K562 treated with DMSO at 1 percent for 48 hours (cell line): ENCODE data around the gene PRPS1L1. TPM values are rescaled to one million over a fixed set of nuclear protein-coding genes. Genes with fewer than 3 reads are reported as not detected.

Source experiments
- total RNA-seq: library from RNA; unstranded; fragments of 300-600 nt; gene quantifications from 2 replicates; pipeline ENCODE4 v1.2.3, GENCODE V29; 2022; ENCODE audit warnings: low replicate concordance; ENCODE audit errors: extremely low read depth

PRPS1L1 gene
- not detected in 2 replicates for total RNA-seq

GRCh38 chr7:18027628-18028027, at the start of gene PRPS1L1:
Gene PRPS1L1, minus strand, starts transcription at chr7:18027846.

Other genes starting within 250 kb of the PRPS1L1 start
- gene SNX13, start 87.4 kb downstream of the PRPS1L1 start, total RNA-seq: not detected in 2 replicates